Right hindlimb (tissue), 1 donor: ENCODE data around the gene ZNF99.
"Not testable (repeated sequence)": the region's sequence is repeated elsewhere in the genome, so short reads cannot be mapped to it uniquely, and the experiment has no call there.

Experiments
- DNase-seq: peaks from one replicate; pipeline ENCODE4 v3.0.0-alpha.2; 2018

Gene ZNF99

GRCh38 chr19:22783651-22784410 is at the start of gene ZNF99:
ZNF99 (minus strand) TSS chr19:22784151; CDS start chr19:22784016, 135 bp downstream.
- peak; percentile 75 for DNase-seq

GRCh38 chr19:22832031-22832762 is 48.2 kb upstream of the ZNF99 start, which contains the start of gene ZNF723:
ZNF723 (plus strand) TSS chr19:22832291; CDS start chr19:22832380, 89 bp downstream.
- no peak for DNase-seq

GRCh38 chr19:22831211-22831610 is 47.3 kb upstream of the ZNF99 start:
- DNase-seq: no peak

GRCh38 chr19:22814124-22814523 is 30.2 kb upstream of the ZNF99 start:
- no peak for DNase-seq

GRCh38 chr19:22807061-22807835 is 23.3 kb upstream of the ZNF99 start:
- DNase-seq: no peak

GRCh38 chr19:22806418-22806817 is 22.5 kb upstream of the ZNF99 start:
- DNase-seq: no peak

- no peak for DNase-seq
Measured at GRCh38 chr19:22797040-22797439, 13.1 kb upstream of the ZNF99 start.

GRCh38 chr19:22792863-22793262 is 8.9 kb upstream of the ZNF99 start:
- not testable (repeated sequence) for DNase-seq

- DNase-seq: no peak
Measured at GRCh38 chr19:22735911-22736645, 47.9 kb downstream of the ZNF99 start.

- DNase-seq: no peak
Measured at GRCh38 chr19:22733691-22734090, 50.3 kb downstream of the ZNF99 start.

- not testable (repeated sequence) for DNase-seq
Measured at GRCh38 chr19:22728214-22728613, 55.7 kb downstream of the ZNF99 start.

- not testable (repeated sequence) for DNase-seq
Measured at GRCh38 chr19:22721533-22721932, 62.4 kb downstream of the ZNF99 start.

- no peak for DNase-seq
Measured at GRCh38 chr19:22708983-22709382, 75.0 kb downstream of the ZNF99 start.

GRCh38 chr19:22703096-22703495 is 80.9 kb downstream of the ZNF99 start:
- DNase-seq: not testable (repeated sequence)

GRCh38 chr19:22702661-22703060 is 81.3 kb downstream of the ZNF99 start:
- not testable (repeated sequence) for DNase-seq
